Raji (cell line): ENCODE results near the gene CD247.
A peak's percentile ranks its signal among the peaks of the same experiment; 100 is the strongest.

Experiments
- POLR2A ChIP-seq: IDR thresholded peaks from 2 replicates; pipeline ENCODE4 v1.6.1; 2011; ENCODE audit warnings: low read depth, low read length, control low read depth; ENCODE audit not compliant: insufficient read depth

The CD247 gene

DNA sequence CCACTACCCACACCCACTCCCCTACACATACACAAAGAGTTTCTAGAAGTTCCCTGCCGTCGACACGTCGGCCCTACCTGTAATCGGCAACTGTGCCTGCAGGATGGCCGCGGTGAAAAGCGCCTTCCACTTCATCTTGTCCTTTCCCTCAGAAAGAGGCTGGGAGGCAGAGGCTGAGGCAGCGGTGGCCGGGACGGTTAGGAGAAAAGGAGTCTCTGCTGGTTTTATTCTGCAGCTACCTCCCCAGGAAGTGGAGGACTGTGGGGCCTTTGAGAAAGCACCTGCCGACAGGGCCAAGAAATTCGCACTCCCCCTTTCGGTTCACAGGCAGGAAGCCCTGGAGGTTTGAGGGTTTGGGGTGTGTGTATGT lies at the start of gene CD247:
TSS of gene CD247 (minus strand) at position 199 of the 370 bp plus-strand sequence. CDS start at position 135, 64 bp downstream.
- no peak for TF ChIP-seq POLR2A

DNA sequence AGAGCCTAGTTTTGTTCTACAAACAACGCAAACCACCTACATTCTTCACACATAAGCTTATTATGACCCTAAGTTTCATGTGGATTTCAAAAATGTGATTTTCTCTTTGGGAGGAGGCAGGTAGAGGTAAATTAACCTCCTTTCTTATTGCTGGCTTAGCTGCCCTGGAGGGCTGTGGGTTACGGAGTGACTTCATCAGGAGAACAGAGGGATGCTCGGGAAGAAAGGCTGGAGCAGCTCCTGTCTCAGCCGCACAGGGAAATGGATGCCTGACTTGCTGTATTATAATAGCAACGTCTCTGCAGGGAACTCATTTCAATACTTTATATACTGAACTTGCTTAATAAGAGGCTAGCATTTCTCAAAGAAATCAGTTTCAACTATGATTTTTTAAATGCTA lies 49.3 kb upstream of the CD247 start:
- TF ChIP-seq POLR2A: no peak

DNA sequence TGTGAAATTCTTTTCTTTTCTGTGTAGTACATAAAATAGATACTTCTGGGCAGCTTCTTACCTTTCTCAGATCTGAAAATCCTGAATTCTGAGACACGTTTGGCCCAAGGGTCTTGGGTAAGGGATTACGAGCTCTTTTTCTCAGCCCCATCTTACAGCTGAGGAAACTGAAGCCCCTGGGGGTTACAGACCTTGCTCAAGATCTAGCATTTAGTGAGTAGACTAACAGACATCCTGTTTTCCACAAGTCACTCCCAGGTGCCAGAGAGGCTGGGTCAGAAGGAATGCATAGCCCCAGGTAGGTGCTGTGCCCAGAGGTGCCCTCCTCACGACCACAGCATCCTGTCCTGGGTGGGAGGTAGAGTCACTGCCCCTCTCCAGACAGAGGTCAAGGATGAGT lies 48.4 kb upstream of the CD247 start:
- TF ChIP-seq POLR2A: no peak

DNA sequence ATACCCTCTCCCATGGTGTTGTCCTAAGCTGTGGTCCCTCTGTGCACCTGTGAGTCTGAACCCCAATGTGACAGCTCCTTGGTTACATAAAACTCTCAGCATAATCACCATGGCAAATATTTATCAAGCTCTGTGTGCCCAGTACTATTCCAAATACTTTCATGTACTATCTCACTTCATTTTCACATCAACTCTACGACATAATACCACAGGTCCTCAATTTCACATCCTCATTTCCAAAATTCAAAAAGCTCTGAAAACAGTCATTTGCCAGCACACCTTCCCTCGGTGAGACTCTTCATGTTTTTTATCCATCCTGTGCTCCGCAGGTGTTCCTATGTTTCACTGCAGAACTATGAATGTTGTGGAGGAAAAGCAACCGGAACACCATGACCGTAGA lies 47.6 kb upstream of the CD247 start:
- no peak for TF ChIP-seq POLR2A

DNA sequence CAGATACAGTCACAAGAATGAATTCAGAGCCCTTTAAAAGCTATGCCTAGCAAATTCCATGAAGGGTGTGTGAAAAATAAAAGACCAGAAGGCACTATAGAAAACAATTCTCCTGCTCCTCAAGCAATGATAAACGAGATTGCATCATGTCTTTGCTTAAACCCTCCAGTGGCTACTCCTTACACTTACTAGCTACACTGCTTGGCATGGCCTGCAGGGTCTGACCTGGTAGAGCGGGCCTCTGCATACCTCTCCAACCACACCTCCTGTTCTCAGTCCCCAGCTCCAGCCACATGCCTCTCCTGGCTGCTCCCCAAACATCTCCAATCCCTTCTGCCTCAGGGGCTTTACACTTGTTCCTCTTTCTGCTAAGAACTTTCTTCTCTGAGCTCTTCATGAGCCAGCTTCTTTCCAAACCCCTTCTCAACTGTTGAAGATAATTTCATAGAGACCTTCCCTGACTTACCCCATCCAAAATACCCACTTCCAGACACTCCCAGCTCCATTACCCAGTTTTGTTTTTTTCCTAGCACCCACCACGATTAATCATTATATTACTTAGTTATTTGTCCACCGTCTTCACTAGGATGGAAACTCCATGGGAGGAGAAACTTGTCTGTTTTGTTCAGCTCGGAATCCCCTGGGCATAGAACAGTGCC lies 46.4 kb upstream of the CD247 start:
- TF ChIP-seq POLR2A: no peak

DNA sequence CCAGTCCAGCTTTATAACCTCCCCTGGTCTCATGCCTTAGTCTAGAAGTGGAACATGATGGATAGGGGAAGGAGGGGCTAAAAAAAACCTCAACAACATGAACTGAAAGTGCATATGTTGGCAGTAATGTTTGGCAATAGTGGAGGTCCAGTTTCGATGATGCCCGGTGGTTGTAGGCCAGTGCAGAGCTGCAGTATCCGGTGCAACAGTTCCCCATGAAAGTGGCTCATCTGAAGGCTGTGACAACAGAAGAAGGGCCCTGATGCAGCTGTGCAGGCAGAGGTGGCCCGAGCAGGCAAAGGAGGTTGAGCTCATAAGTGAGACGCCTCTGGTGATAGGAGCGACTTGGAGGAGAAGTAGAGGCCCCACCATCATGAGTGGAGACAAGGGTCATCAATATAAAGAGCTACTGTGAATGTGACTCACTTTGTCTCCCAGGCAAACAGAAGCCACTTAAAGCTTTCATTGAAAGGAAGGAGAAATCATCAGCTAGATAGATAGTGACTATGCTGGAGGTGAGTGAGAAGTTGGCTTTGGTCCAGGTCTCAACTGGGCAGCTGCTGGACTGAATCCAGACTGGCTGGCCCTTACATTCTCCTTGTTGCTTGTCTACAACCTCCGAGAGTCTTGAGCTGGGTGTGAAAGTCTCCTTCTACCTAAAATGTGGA lies 45.4 kb upstream of the CD247 start:
- no peak for TF ChIP-seq POLR2A

DNA sequence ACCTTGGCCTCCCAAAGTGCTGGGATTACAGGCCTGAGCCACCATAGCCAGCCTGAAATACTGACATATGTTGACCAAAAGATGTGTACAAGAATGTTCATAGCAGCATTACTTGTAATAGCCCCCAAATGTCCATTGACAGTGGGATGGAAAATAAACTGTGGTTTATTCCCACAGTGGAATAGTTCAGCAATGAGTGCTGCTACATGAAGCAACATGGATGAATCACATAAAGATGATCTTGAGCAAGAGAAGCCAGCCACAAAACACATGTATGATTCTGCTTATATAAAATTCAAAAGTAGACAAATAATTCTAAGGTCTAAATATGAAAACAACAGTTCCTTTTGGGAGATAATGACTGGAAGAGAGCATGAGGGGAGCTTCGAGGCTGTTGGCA lies 44.4 kb upstream of the CD247 start:
- TF ChIP-seq POLR2A: no peak

DNA sequence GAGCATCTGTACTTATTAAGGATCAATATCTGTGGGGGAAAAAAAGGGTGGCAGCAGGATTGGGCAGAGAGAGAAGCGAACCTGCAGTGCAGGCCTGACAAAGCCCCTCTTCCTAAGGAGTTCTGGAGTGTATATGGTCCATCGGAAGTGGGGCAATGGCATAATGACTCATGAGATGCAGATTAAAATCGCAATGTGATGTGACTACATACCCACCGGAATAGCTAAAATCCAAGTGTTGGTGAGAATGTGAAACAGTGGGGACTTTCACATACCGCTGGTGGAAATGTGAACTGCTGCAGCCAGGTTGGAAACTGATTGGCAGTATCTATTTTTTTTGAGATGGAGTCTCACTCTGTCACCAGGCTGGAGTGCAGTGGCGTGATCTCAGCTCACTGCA lies 43.4 kb upstream of the CD247 start:
- no peak for TF ChIP-seq POLR2A

DNA sequence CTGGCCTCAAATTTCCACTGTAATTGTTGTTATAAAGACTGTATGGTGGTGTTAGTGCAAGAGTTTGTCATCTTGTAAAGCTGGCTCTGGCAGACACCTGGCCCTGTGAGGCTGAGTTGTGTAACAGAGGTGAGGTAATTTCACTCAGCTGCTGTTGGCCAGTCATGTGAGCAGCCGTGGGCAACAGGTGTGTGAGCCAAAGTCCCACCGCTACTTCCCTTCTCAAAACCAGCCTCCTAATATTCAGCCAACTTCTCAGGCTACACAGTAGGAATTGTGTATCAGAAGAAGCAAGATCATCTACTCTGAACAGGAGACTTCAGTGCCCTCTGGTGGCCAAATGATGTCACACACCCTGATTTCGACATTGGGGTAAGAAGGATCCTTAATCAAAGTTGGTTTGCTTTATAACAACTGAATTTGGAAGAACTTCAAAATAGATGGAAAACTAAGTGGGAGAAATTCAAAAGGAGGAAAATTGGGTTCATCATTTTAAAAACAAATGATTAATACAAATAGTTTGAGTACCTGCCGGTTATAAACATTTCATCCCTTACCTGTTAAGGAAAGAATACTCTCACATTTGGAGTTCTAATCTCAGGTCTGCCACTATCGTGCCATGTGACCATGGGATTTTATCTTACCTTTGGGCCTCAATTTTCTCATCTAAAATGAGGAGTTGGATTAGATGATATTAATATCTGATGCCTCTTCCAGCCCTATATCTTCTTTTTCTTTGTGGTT lies 37.8 kb upstream of the CD247 start:
- no peak for TF ChIP-seq POLR2A

DNA sequence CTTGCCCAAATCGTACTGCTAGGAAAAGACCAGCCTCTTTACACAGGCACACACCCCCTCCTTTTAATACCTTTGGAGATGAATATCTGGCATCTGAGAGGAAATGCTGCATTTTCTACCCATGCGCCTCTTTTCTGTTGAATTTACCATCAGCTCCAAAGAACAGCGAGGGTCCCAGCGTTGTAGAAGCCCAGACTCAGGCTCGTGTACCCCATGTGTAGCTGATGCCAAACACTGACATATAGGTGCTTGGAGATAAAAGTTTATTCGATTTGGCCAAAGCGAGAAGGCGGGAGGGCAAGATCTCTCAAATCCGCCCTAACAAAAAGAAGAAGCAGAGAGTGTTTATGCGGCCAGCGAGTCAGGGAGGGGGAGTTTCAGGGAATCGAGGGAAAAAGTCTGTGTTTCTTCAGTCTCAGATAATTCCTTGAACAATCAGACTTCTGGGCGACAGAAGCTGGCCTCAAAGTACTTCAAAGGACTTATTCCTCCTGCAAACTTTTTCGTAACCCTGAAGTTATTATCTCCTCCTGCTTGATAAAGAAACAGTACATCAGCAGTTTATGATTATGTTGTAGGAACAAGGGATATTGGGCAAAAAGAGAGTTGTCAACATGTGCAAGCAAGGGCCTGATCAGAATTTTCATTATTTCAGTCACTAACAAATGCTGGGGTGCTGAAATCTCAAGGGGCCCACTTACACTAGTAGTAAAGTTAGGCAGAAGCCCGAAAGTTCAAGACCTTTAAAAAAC lies 35.9 kb upstream of the CD247 start:
- no peak for TF ChIP-seq POLR2A

DNA sequence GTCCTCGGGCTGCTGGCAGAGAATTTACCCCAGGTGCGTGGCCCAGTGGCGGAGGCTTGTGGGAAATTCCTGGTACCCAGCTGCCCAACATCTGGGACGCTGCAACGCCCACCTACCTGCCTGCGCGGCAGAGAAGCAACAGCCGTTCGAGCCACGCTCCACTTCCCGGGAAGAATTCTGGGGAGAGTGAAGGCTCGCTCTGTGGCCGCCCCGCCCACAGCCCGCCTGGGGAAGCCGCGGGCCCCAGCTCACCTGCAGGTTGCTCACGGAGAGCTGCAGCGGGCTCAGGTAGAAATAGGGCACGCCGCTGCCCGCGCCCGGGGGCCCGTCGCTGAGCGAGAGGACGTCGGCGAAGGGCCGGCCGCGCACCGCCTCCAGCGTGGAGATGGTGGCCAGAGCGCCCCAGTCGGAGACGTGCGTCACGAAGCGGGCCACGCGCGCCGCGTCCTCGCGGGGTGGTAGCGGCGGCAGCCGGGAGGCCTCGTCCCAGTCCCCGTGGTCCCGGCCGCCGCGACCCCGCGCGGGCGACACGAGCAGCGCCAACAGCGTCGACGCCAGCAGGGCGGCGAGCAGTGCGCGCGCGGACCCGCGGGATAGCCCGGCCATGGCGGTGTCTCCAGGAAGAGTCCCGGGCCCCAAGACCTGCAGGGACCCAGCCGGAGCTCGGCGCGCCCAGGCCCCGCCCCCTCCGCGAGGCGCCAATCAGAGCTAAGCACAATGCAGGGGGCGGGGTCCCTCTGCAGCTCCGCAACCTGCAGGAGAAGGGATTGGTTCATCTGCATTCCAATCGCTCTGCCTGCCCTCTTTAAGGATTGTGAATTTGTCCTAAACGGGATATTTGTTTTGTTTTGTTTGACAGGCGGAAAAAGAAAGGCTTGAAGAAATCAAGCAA lies 35.1 kb upstream of the CD247 start, which contains the start of gene CREG1:
TSS of gene CREG1 (minus strand) at position 627 of the 892 bp plus-strand sequence.
- peak; percentile 92 for TF ChIP-seq POLR2A

DNA sequence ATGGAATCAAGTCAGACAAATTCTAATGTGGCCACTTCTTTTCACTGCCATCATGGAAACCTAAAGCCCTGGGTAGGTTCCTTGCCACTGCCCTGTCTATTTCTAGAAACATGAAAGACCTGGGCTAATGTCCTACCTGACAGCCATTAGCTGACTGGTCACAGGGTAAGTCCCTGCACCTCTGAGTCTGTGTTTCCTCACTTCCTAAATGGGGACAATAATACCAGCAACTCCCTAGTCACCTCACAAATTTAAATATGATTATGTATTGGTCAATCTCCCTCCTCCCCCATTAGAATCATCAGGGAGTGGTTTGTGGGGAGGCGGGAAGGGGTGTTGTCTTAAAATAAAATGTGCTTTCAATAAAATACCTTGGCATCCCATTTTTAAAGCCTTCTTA lies 33.0 kb upstream of the CD247 start:
- TF ChIP-seq POLR2A: no peak

DNA sequence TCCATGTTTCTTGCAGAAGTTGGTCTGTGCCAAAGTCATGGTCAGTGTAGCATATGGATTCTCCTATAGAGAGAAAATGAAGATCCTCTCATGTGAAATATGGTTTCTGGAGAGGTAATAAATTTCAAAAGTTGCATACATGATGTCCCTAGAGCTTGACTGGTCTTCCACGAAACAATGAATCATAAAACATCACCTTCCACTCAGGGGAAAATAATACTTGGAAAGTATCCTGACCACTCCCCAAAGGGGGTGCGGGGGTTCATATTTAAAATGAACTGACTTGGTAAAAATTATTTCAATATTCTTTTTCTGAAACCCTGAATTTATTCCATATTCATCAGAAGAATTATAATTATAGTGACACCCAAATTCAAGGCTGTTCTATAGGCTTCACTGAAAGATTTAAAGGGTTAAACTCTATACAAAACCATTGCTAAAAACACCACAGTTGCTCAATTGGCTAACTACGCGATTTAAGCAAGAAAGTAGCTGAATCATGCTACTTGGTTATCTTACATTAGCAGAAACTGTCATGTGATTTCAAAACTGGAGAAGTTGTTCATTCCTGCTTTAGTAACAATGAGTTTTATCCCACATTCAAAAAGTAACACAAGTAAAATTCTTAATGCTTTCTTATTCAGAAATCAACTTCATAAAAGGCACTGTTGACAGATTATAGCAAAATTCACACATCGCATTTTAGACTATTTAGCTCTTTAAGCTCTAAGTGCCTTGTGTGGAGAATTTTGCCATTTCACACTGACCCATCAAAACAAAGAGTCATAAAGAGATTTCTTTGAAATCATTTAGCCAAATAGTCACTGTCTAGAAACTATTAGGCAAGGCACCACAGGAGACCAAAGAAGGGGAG lies 30.0 kb upstream of the CD247 start:
- no peak for TF ChIP-seq POLR2A
